Pancreas (tissue), 10 donors: ENCODE data around the gene YY1. TPM values are rescaled to one million over a fixed set of nuclear protein-coding genes. Genes with fewer than 3 reads are reported as not detected.
A peak's percentile ranks its signal among the peaks of the same experiment; 100 is the strongest.

Source experiments
- ATAC-seq, 4 donors: fragments of 200-7000 bp; cut with Tn5 transposase; one replicate each; pipeline versions ENCODE4 v1.8.0 to v1.9.1; 2020; ENCODE audit warnings: mild to moderate bottlenecking in 4 of 4, moderate library complexity in 4 of 4
- DNase-seq, 6 donors: peaks; one replicate each; pipeline ENCODE4 v3.0.0-alpha.2; 2020
- FAIRE-seq: peaks from 2 replicates; lab custom pipeline; 2012; peaks lifted over from hg19 to GRCh38; lab: Jason Lieb, UNC
- H3K27ac ChIP-seq, 4 donors: fragments of 200-600 bp; sonication (generic); 1 replicate in 3 of 4; 2 replicates in 1 of 4; pipeline versions ENCODE4 v1.5.0 to v1.8.0; 2020
- H3K27me3 ChIP-seq, 4 donors: fragments of 200-600 bp; one replicate each; pipeline ENCODE4 v1.8.0; 2021
- H3K36me3 ChIP-seq, 3 donors: fragments of 200-600 bp; sonication (generic) in 1 of 3; one replicate each; pipeline versions ENCODE4 v1.5.0 to v1.8.0; 2020 to 2021
- H3K4me1 ChIP-seq, 3 donors: fragments of 200-600 bp; one replicate each; pipeline ENCODE4 v1.8.0; 2021
- H3K4me3 ChIP-seq, 4 donors: fragments of 200-600 bp; sonication (generic) in 2 of 4; one replicate each; pipeline versions ENCODE4 v1.5.0 to v1.8.0; 2020 to 2021
- H3K9me3 ChIP-seq, 4 donors: fragments of 200-600 bp; one replicate each; pipeline ENCODE4 v1.8.0; 2021
- CTCF ChIP-seq, 4 donors: fragments of 200-600 bp; sonication (generic) in 3 of 4; IDR thresholded peaks; one replicate each; pipeline versions ENCODE4 v1.5.0 to v1.8.0; 2021; ENCODE audit warnings: antibody characterized with exemption in 4 of 4
- WGBS, 2 donors: extraction: QIAGEN DNeasy Blood & Tissue Kit; methylation state at CpG; one replicate each; pipeline ENCODE4 v1.1.7; 2013; 5-methylcytosine and 5-hydroxymethylcytosine counted together
- intact Hi-C, 3 donors: fragments of 100-400 bp; cut with DNase I; formaldehyde crosslinking; loops; one replicate each; pipeline versions ENCODE4 v1.11.1 to v1.14.2; 2022
- polyA plus RNA-seq, 2 donors: library from polyadenylated mRNA; stranded (reverse); fragments of 200-250 nt; gene quantifications; one replicate each; pipeline ENCODE4 v1.2.3, GENCODE V29; 2013
- total RNA-seq, 6 donors: library from RNA; stranded (reverse); fragmentation: NEBNext Ultra II Directional in 4 of 6; extraction: Animal tissue kit (Norgen Biotek cat#: 25700) in 4 of 6; gene quantifications; one replicate each; pipeline versions ENCODE4 v1.2.1 to v1.2.4, GENCODE V29; 2021 to 2023
- donor health status: healthy with polysubstance abuse.
- donor health status: DM: no; HTN: no; CAD: no; lungs with moderate emphysema.
- donor health status: DM: no; HTN: no; CAD: no.
- donor health status: control.
- donor health status: control.
- donor health status: Bipolar disorder and iron deficiency.
- donor health status: DM: yes; HTN: yes; CAD: no.
- donor health status: DM: no; HTN: no; CAD: no.
- donor health status: DM: no; HTN: no; CAD: no.
- donor health status: DM: yes; HTN: yes; CAD: no.

YY1 gene
- total RNA-seq (10 to 100 TPM; 18.6 to 38.7 (median 26.4) TPM), polyA plus RNA-seq (10 to 100 TPM; 10.5 to 17.8 TPM)

GRCh38 chr14:100238419-100239210 lies at the start of gene YY1:
Gene YY1, plus strand, starts transcription at chr14:100239144. Its CDS starts 101 bp downstream, at chr14:100239245.
- intact Hi-C loops: no loop called here
- Histone ChIP-seq H3K36me3 (no peaks in the 10 kb centered on the region), H3K4me3 (peak within 1 kb of the TSS; percentile 93 to 100 (median 98)), H3K27ac (peak within 1 kb of the TSS; percentile 92 to 98 (median 96)), H3K4me1 (peaks cover 7 to 37% (median 22%) of the 10 kb centered on the region in 3 donors), H3K27me3 (no peaks in the 10 kb centered on the region), H3K9me3 (no peaks in the 10 kb centered on the region)
- TF ChIP-seq CTCF (IDR thresholded peaks at IDR 0.05): no peak
- ATAC-seq (peak; percentile 80 to 90 (median 82)), DNase-seq (peak; percentile 99 to 100 (median 99)), FAIRE-seq (no peak)
- 0 to 1% methylated on average over 60 to 115 of the region's 125 CpGs for WGBS, 2 donors

- Histone ChIP-seq H3K36me3 (no peaks in the 10 kb centered on the region), H3K27me3 (no peaks in the 10 kb centered on the region), H3K4me3 (no peak overlapping the region), H3K9me3 (no peaks in the 10 kb centered on the region), H3K4me1 (peaks cover 0 to 6% (median 5%) of the 10 kb centered on the region in 3 donors), H3K27ac (no peak overlapping the region)
- FAIRE-seq (no peak), DNase-seq (no peak), ATAC-seq (no peak)
- no peak for TF ChIP-seq CTCF (IDR thresholded peaks at IDR 0.05)
- WGBS, 2 donors: 96 to 98% methylated on average over 1 of the region's 1 CpG
- intact Hi-C loops: loop anchor here in 1 of 3 donors (5.0 kb wide), 1 partner anchor 203 kb away; no protein-coding TSS in a partner anchor
Measured at GRCh38 chr14:100190126-100190525, 48.8 kb upstream of the YY1 start.

DNA sequence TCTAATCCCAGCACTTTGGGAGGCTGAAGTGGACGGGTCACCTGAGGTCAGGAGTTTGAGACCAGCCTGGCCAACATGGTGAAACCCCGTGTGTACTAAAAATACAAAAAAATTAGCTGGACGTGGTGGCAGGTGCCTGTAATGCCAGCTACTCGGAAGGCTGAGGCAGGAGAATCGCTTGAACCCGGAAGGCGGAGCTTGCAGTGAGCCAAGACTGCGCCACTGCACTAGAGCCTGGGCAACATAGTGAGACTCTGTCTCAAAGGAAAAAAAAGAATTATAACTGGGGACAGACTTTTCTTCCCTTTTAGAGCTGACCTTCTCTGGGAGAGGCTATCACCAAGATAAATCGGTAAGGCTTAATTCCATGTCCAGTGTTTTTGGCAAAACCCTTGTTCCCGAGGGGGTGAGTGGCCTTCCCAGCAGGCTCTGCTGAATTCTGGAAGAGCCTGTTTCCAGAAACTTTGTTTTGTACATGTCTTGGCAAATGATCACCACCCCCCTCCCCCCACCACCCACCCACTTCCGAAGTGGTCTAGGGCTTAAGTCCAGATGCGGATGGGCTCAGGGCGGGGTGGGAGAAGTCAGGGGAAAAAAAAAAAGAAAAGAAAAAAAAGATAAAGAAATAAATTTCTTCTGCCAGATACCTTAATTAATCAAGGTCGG lies 47.2 kb upstream of the YY1 start:
- FAIRE-seq (no peak), ATAC-seq (no peak), DNase-seq (peak in 1 of 6 donors; percentile 10)
- Histone ChIP-seq H3K9me3 (no peaks in the 10 kb centered on the region), H3K27me3 (no peaks in the 10 kb centered on the region), H3K27ac (peak overlapping the region in 2 of 4 donors; percentile 80 to 85), H3K36me3 (no peaks in the 10 kb centered on the region), H3K4me1 (peaks cover 0 to 6% (median 5%) of the 10 kb centered on the region in 3 donors), H3K4me3 (no peak overlapping the region)
- intact Hi-C loops: loop anchor here in 1 of 3 donors (5.0 kb wide), 1 partner anchor 204 kb away; no protein-coding TSS in a partner anchor
- no peak for TF ChIP-seq CTCF (IDR thresholded peaks at IDR 0.05)
- 69 to 76% methylated on average over 14 of the region's 14 CpGs for WGBS, 2 donors

GRCh38 chr14:100192250-100192671 lies 46.7 kb upstream of the YY1 start:
- 55 to 59% methylated on average over 21 of the region's 21 CpGs for WGBS, 2 donors
- peak in 1 of 4 donors; percentile 0 for ATAC-seq
- H3K27me3 ChIP-seq: no peaks in the 10 kb centered on the region
- H3K36me3 ChIP-seq: no peaks in the 10 kb centered on the region
- peak overlapping the region; percentile 7 to 49 (median 32) for H3K4me3 ChIP-seq
- intact Hi-C loops: loop anchor here in 1 of 3 donors (5.0 kb wide), 1 partner anchor 205 kb away; no protein-coding TSS in a partner anchor
- no peak for TF ChIP-seq CTCF (IDR thresholded peaks at IDR 0.05)
- peaks cover 0 to 6% (median 5%) of the 10 kb centered on the region in 3 donors for H3K4me1 ChIP-seq
- no peak for FAIRE-seq
- peak overlapping the region; percentile 80 to 91 (median 84) for H3K27ac ChIP-seq
- DNase-seq: peak; percentile 22 to 74 (median 52)
- H3K9me3 ChIP-seq: no peaks in the 10 kb centered on the region
